H1 (cell line): Measurements from ENCODE around the gene IAH1. TPM values are rescaled to one million over a fixed set of nuclear protein-coding genes. Genes with fewer than 3 reads are reported as not detected.

Source experiments
- BACH1 ChIP-seq: IDR thresholded peaks from 2 replicates; pipeline ENCODE4 v1.6.1; 2012; ENCODE audit warnings: low read length, improper control_type of control experiment
- BRCA1 ChIP-seq: IDR thresholded peaks from 2 replicates; pipeline ENCODE4 v1.6.1; 2012; ENCODE audit warnings: low read depth, low read length, improper control_type of control experiment
- CHD7 ChIP-seq: fragments of 300-600 bp; sonication (generic); IDR thresholded peaks from 2 replicates; pipeline ENCODE4 v1.7.1; 2012; ENCODE audit warnings: low read length, moderate library complexity, mild to moderate bottlenecking, inconsistent platforms; ENCODE audit not compliant: insufficient replicate concordance
- PHF8 ChIP-seq: fragments of 200-600 bp; sonication (generic); conservative IDR thresholded peaks from 2 replicates; pipeline ENCODE4 v1.7.1; 2012; ENCODE audit warnings: low read depth, mild to moderate bottlenecking, inconsistent platforms, low read length, moderate library complexity
- RBBP5 ChIP-seq: IDR thresholded peaks from 2 replicates; pipeline ENCODE4 v1.7.1; 2012; ENCODE audit warnings: low read depth, mild to moderate bottlenecking, inconsistent platforms, low read length, moderate library complexity, borderline replicate concordance
- SAP30 ChIP-seq: fragments of 300-600 bp; sonication (generic); IDR thresholded peaks from 2 replicates; pipeline ENCODE4 v1.7.1; 2012; ENCODE audit warnings: low read length, moderate library complexity, mild to moderate bottlenecking, inconsistent platforms; ENCODE audit not compliant: insufficient read depth, insufficient replicate concordance
- polyA plus RNA-seq, 7 experiments: library from polyadenylated mRNA; depleted of rRNA in 3 of 7; stranded (reverse) in 5 of 7; unstranded in 2 of 7; fragments of >200 nt in 5 of 7; fragments of 200-250 nt in 2 of 7; gene quantifications; 1 replicate in 5 of 7; 2 replicates in 1 of 7; 4 replicates in 1 of 7; pipeline versions ENCODE4 v1.2.1 to v1.2.3, GENCODE V29; 2011 to 2013; ENCODE audit warnings: missing spikeins in 2 of 7, mixed read lengths in 2 of 7
- total RNA-seq: library from RNA; stranded (reverse); fragmentation: NEBNext Ultra II Directional; extraction: Animal tissue kit (Norgen Biotek cat#: 25700); gene quantifications from 2 replicates; pipeline ENCODE4 v1.2.1, GENCODE V29; 2021

The IAH1 gene
- total and polyA plus RNA-seq, 2 of the 8 experiments (the other 6 are each of a cell fraction or from before 2014, with no cell fraction given) = 15.1 to 21.5 TPM

- TF ChIP-seq CHD7 (no peak), RBBP5 (no peak), BRCA1 (no peak), PHF8 (no peak), BACH1 (no peak), SAP30 (no peak)
These were observed 58.1 kb downstream of the IAH1 start (continued) for GRCh38 chr2:9532421-9532820.
